Hepatocyte (in vitro differentiated cells): ENCODE measurements around the gene TRIM46.

ENCODE experiments used
- CTCF ChIP-seq: fragments of 200-600 bp; sonication (generic); IDR thresholded peaks from 2 replicates; pipeline ENCODE4 v1.5.1; 2016; ENCODE audit warnings: antibody characterized with exemption, mild to moderate bottlenecking; ENCODE audit not compliant: poor library complexity
- EZH2 ChIP-seq: fragments of 200-600 bp; sonication (generic); IDR thresholded peaks from 2 replicates; pipeline ENCODE4 v1.6.1; 2016; ENCODE audit warnings: antibody characterized with exemption, mild to moderate bottlenecking, borderline replicate concordance
- EZH2phosphoT487 ChIP-seq: fragments of 200-600 bp; sonication (generic); IDR thresholded peaks from one replicate; pipeline ENCODE4 v1.6.1; 2018; ENCODE audit warnings: antibody characterized with exemption, mild to moderate bottlenecking, low read depth, moderate library complexity; ENCODE audit not compliant: unreplicated experiment, severe bottlenecking

DNA sequence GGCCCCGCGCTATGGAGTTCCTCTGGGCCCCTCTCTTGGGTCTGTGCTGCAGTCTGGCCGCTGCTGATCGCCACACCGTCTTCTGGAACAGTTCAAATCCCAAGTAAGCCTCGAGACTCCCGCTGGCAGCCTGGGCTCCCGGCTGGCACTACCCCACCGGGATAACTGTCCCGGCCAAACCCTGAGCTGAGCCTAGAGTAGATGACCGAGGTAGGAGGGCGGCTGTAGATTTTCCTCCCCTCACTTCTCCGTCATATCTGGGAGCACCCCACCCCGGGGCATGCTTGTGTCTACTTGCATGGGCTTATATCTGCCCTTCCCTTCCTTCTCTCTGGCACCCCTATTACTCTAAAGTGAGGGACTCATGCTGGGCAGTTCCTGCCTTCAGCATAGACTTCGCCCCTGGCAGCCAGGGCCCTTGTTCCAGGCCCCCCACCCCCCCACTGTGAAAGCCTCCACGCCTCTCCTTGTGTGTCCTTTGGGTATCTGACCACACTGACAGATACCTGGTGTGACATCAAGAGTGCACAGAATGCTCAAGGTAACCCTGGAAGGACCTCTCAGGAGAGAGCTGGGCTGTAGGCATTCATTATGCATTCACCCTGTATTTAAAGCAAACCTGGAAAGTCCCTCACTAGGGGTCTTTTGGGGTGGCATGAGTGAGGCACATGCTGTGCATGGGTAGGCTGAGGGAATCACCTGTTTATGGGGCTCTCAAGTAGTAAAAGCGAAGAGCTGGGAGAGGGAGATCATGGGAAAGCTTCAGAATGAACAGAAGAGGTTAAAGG lies 45.5 kb upstream of the TRIM46 start:
- TF ChIP-seq CTCF (no peak), EZH2phosphoT487 (no peak), EZH2 (no peak)
